Heart left ventricle (tissue), 13 donors: ENCODE results near the gene MARVELD2.

Experiments
- CTCF ChIP-seq, 12 donors: fragments of 200-600 bp; sonication (generic) in 4 of 12; IDR thresholded peaks; one replicate each; pipeline versions ENCODE4 v1.5.0 to v1.8.0; 2018 to 2022; ENCODE audit warnings: antibody characterized with exemption in 12 of 12, mild to moderate bottlenecking in 5 of 12
- POLR2A ChIP-seq, 2 donors: fragments of 450-650 bp; IDR thresholded peaks; one replicate each; pipeline ENCODE4 v1.6.1; 2017; ENCODE audit warnings: antibody characterized with exemption in 2 of 2, mild to moderate bottlenecking in 2 of 2, moderate library complexity in 2 of 2
- donor health status: ischemic (EF 13 %, LVEDD 7.1; RV severe dilation, severe dysfunction).
- donor health status: DM: no; HTN: yes; CAD: no.
- donor health status: DM: no; HTN: no; CAD: no.
- donor health status: ischemic (EF 25% LVEDD 6.9; RV normal size, moderate dysfunction).
- donor health status: ischemic (EF 25% LVEDD 5.7; RV mildly dilated, moderate dysfunction).
- donor health status: ischemic (EF 35%, LVEDD 5.7; RV mildly dilated, moderate dysfunction).
- donor health status: nonischemic (EF 11% LVEDD 7.7; RV severe dilation, severe dysfunction).
- donor health status: DM: yes; HTN: yes; CAD: no.
- donor health status: PGD.
- donor health status: ischemic (EF 29% LVEDD 5.4; RV normal size, mild dysfunction).
- donor health status: nonischemic (EF 23%, LVEDD 6.1; RV moderate dilation, normal function).

GRCh38 chr5:69492391-69492922, 77.5 kb downstream of the MARVELD2 start, which contains the start of gene OCLN:
- TF ChIP-seq CTCF (IDR thresholded peaks at IDR 0.05) (no peak), POLR2A (IDR thresholded peaks at IDR 0.05) (no peak)
